CMK (cell line): ENCODE data around the gene KRTAP9-6.
"Not testable (repeated sequence)": the region's sequence is repeated elsewhere in the genome, so short reads cannot be mapped to it uniquely, and the experiment has no call there.

Source experiments
- DNase-seq: peaks from one replicate; pipeline ENCODE4 v3.0.0-alpha.2; 2010; ENCODE audit warnings: low read depth

The KRTAP9-6 gene

DNA sequence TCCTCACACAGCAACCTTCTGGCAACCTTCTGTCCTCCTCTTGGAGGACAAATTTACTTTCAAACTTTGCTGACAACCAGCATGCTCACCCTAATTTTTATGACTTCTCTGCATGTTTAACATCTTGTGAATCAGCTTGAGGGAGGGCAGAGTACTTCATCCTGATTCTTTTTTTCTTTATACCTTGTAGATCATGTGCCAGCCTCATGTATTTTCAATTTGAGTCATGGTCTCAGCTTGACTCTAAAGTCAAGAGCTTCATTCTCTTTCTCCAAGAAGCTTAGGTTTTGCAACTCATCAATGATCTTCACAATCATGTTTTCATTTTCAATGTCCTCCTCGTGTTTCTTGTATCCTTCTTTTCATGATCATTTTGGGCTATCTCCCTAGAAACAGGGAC lies 6.7 kb downstream of the KRTAP9-6 start:
- DNase-seq: no peak

- not testable (repeated sequence) for DNase-seq
These were observed 10.5 kb downstream of the KRTAP9-6 start, which contains the start of gene KRTAP9-7 for GRCh38 chr17:41275648-41276190. Gene KRTAP9-7 (plus strand): TSS chr17:41275698. CDS start chr17:41275698, 0 bp downstream.

- no peak for DNase-seq
These were observed 13.2 kb downstream of the KRTAP9-6 start for GRCh38 chr17:41278176-41278955.

GRCh38 chr17:41284043-41284442 lies 18.9 kb downstream of the KRTAP9-6 start:
- no peak for DNase-seq

DNA sequence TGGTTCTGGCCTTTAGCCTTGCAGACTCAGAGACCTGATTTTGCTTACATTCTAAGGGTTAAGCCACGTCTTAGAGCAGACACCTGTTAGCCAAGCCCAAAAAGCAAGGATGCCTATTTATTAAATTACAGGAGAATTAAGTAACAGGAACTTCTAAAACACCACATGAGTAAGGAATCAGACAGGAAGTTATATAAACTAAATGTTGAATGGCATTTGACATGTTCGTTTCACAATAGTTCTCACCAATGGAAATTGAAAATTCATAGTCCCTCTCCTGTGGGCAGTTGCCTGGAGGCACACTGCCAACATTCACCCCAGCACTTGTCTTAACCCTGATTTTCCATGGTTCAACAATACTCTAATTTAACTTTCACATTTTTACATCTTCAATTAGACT lies 19.4 kb downstream of the KRTAP9-6 start:
- DNase-seq: no peak

- DNase-seq: no peak
These were observed 21.9 kb downstream of the KRTAP9-6 start for GRCh38 chr17:41287050-41287449.

DNA sequence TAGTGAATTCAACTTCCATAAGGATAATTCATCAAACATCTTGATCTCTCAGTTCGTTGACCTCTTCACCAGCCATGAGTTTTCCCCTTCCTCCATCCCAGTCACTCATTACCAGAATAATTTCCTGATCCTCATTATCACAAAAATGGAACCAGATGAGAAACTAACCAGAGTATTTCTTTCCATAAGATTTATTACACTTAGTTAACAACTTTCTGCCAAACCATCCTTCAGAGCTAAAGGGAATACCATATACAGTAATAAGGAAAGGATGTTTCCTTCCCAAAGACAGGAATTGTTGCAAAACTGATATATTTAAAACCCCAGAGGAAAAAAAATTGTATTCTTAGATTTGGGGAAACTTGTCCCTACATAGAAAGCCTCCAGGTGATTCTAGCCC lies 28.8 kb downstream of the KRTAP9-6 start:
- DNase-seq: no peak

GRCh38 chr17:41296846-41297245 lies 31.7 kb downstream of the KRTAP9-6 start:
- no peak for DNase-seq

DNA sequence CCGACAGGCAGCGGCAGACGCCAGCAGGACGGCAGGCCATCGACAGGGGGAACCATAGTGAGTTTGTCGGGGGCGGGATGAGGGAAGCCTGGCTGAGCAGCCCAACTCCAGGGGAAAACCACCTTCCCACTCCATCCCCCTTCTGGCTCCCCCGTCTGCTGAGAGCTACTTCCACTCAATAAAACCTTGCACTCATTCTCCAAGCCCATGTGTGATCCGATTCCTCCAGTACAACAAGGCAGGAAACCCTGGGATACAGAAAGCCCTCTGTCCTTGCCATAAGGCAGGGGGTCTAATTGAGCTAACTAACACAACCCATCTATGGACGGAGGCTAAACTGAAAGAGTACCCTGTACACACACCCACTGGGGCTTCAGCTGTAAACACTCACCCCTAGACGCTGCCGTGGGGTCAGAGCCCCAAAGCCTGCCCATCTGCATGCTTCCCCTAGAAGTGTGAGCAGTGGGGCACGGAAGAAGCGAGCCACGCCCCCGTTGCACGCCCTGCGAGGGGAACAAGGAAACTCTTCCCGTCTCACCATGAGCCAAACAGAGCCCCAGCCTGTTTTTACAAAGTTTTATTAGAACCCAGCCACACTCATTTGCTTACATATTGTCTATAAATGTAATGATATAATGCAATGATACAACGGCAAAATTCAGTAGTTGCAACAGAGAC lies 33.4 kb downstream of the KRTAP9-6 start:
- DNase-seq: no peak

GRCh38 chr17:41301204-41301790 lies 36.1 kb downstream of the KRTAP9-6 start:
- no peak for DNase-seq

GRCh38 chr17:41301916-41302901 lies 37.0 kb downstream of the KRTAP9-6 start, which contains the start of gene KRTAP29-1:
Gene KRTAP29-1 (minus strand): TSS chr17:41302851. CDS start chr17:41302851, 0 bp downstream.
- DNase-seq: no peak

- no peak for DNase-seq
These were observed 37.8 kb downstream of the KRTAP9-6 start for GRCh38 chr17:41302981-41303380.

DNA sequence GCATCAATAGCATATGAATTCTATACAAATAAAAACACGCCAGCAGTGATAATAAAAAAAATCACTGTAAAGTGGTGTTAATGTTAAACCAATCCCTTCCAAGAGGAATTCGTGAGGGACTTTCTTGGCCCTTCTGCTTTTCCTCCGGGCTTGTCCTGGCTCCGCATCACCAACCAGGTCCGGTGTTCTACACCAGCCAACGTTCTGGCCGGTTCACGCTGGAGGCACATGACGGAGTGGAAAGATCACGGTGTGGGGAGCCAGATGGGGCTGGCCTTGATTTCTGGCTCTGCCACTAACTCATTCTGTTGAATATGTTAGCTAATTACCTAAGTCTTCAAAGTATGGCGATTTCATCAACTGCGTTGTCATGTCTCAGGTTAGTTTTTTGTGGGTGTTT lies 38.9 kb downstream of the KRTAP9-6 start:
- no peak for DNase-seq

DNA sequence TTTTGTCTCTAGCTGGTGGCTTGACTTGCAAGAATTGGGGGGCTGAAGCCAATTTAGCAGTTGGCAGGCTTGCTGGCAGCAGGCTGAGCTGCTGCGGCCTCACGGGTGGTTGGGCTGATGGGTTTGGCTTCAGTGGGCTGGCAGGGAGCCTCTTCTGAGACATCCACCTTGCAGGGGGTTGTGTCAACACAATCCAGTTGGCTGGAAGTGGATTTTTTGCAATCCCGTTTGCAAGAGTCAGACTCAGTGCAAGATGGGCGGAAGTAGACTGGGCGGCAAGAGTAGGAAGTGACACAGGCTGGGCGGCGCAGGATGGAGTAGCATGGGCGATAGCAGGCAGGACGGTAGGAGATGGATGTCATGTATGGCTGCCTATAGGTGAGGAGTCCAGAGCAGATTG lies 42.5 kb downstream of the KRTAP9-6 start:
- DNase-seq: no peak

GRCh38 chr17:41308251-41308917 lies 43.2 kb downstream of the KRTAP9-6 start:
- DNase-seq: no peak

DNA sequence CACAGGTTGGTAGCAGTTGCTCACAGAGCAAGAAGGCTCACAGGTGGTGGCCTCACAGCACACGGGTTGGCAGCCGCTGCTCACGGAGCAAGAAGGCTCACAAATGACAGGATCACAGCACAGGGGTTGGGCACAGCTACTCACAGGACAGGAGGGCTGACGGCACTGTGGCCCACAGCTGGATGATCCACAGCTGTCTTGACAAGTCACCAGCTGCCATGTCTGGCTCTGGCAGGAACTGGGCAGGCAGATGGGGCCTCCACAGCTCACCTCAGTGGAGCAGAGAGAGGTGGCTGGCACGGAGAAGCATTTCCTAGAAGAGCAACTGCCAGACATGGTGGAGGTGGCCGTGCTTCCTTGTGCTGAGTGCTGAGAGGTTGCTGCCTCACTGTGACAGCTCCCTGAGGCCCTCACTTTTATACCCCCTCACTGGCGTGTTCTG lies 43.8 kb downstream of the KRTAP9-6 start, which contains the start of gene KRTAP16-1:
TSS of gene KRTAP16-1 (minus strand) at position 392 of the 442 bp plus-strand sequence. CDS start at position 336, 56 bp downstream.
- DNase-seq: no peak

DNA sequence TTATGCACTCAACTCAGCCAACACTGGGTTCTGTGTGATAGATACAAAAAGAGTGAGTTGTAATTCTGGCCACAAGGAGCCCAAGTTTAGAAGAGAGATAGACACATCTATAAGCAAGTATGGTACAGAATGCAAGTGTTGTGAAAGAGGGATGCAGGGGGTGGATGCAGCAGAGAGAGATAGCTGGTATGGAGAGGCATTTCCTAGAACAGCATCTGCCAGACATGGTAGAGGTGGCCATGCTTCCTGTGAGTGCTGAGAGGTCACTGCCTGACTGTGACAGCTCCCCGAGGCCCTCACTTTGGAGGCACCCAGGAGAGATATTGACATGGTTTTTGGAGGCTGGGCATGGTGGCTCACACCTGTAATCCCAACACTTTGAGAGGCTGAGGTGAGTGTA lies 45.9 kb downstream of the KRTAP9-6 start:
- no peak for DNase-seq

- no peak for DNase-seq
These were observed 50.1 kb downstream of the KRTAP9-6 start, which contains the start of gene KRTAP17-1 for GRCh38 chr17:41315204-41315794. Gene KRTAP17-1 (minus strand): TSS chr17:41315710. CDS start chr17:41315650, 60 bp downstream.
